Small intestine (tissue), 7 donors: ENCODE results near the gene CST1. TPM values are rescaled to one million over a fixed set of nuclear protein-coding genes. Genes with fewer than 3 reads are reported as not detected.
"Not testable (repeated sequence)": the region's sequence is repeated elsewhere in the genome, so short reads cannot be mapped to it uniquely, and the experiment has no call there.

Experiments used
- DNase-seq, 2 donors: peaks; one replicate each; pipeline versions ENCODE4 v3.0.0 to v3.0.0-alpha.2; 2013
- FAIRE-seq: peaks from 2 replicates; lab custom pipeline; 2012; peaks lifted over from hg19 to GRCh38; lab: Jason Lieb, UNC
- H3K27ac ChIP-seq, 3 donors: one replicate each; pipeline ENCODE4 v1.5.1; 2013; ENCODE audit warnings: low read length in 2 of 3, mild to moderate bottlenecking in 2 of 3, control low read depth in 1 of 3, inconsistent platforms in 1 of 3, low read depth in 1 of 3, moderate library complexity in 1 of 3
- H3K27me3 ChIP-seq, 3 donors: one replicate each; pipeline ENCODE4 v1.6.1; 2013; ENCODE audit warnings: low read length in 3 of 3, inconsistent platforms in 1 of 3; ENCODE audit not compliant: control insufficient read depth in 3 of 3, insufficient read depth in 3 of 3
- H3K36me3 ChIP-seq, 3 donors: one replicate each; pipeline ENCODE4 v1.6.1; 2013; ENCODE audit warnings: low read length in 3 of 3, inconsistent platforms in 1 of 3, low read depth in 1 of 3, mild to moderate bottlenecking in 1 of 3, moderate library complexity in 1 of 3; ENCODE audit not compliant: control insufficient read depth in 3 of 3, insufficient read depth in 2 of 3
- H3K4me1 ChIP-seq, 3 donors: one replicate each; pipeline ENCODE4 v1.6.1; 2013; ENCODE audit warnings: low read length in 2 of 3, inconsistent platforms in 1 of 3, low read depth in 1 of 3, mild to moderate bottlenecking in 1 of 3, moderate library complexity in 1 of 3; ENCODE audit not compliant: control insufficient read depth in 3 of 3, insufficient read depth in 2 of 3
- H3K4me3 ChIP-seq, 3 donors: one replicate each; pipeline ENCODE4 v1.5.1; 2013; ENCODE audit warnings: low read length in 3 of 3, control low read depth in 1 of 3, inconsistent platforms in 1 of 3, low read depth in 1 of 3, mild to moderate bottlenecking in 1 of 3, moderate library complexity in 1 of 3
- H3K9me3 ChIP-seq, 2 donors: one replicate each; pipeline ENCODE4 v1.6.1; 2013; ENCODE audit warnings: low read depth in 1 of 2, low read length in 1 of 2; ENCODE audit not compliant: control insufficient read depth in 2 of 2, insufficient read depth in 1 of 2
- WGBS, 3 donors: extraction: QIAGEN DNeasy Blood & Tissue Kit; methylation state at CpG; one replicate each; pipeline ENCODE4 v1.1.7; 2013; 5-methylcytosine and 5-hydroxymethylcytosine counted together
- polyA plus RNA-seq, 4 donors: library from polyadenylated mRNA; stranded (reverse) in 3 of 4; unstranded in 1 of 4; fragments of 200-250 nt in 3 of 4; fragments of 120-200 nt in 1 of 4; gene quantifications; one replicate each; pipeline versions ENCODE4 v1.2.1 to v1.2.3, GENCODE V29; 2013
- donor health status: healthy with polysubstance abuse.
- donor health status: control.
- donor health status: control.
- donor health status: Bipolar disorder and iron deficiency.
- donor health status: healthy.

CST1 gene
- polyA plus RNA-seq, 4 donors: not detected

DNA sequence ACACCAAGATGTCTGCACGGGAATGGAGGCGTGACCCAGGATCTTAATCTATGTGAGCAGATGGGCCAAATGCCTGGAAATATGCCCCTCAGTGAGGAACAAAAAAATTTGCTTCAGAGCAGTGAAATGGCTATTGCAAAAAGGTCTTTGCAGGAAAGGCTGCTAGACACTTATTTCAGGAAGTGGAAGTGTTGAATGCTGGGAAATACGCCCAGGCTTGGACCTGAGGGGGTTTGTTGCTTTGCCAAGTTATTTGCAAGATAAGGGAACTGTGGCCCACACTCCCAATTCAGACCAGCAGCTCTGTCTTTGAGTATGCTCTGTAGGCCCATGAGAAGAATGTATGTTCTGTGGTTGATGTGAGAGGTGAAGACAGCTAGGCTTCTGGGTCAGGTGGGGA, 15.3 kb downstream of the CST1 start:
- not testable (repeated sequence) for H3K36me3 ChIP-seq, H3K4me1 ChIP-seq, FAIRE-seq, H3K27ac ChIP-seq, H3K27me3 ChIP-seq, DNase-seq, H3K4me3 ChIP-seq, H3K9me3 ChIP-seq
- WGBS, 3 donors: 51 to 69% (median 67%) methylated on average over 3 of the region's 3 CpGs

DNA sequence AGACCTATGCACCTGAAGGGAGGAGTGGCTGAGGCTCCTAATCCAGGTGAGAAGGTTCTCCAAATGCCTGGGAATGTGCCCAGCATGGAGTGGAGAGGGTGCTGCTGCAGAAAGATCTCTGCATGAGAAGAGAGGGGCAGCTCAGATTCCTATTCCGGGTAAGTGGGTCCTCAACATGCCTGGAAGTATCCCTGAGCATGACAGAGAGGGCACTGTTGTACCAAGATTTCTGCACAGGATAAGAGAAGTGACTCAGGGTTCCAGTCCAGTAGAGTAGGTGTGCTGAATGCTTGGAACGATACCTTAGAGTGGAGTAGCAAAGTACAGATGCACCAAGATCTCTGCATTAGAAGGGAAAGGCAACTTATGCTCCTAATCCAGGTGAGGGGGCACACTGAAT, 15.8 kb downstream of the CST1 start:
- DNase-seq, H3K9me3 ChIP-seq, H3K4me3 ChIP-seq, H3K4me1 ChIP-seq, FAIRE-seq, H3K27ac ChIP-seq, H3K27me3 ChIP-seq, H3K36me3 ChIP-seq: not testable (repeated sequence)
- 66 to 90% (median 79%) methylated on average over 2 of the region's 2 CpGs for WGBS, 3 donors

DNA sequence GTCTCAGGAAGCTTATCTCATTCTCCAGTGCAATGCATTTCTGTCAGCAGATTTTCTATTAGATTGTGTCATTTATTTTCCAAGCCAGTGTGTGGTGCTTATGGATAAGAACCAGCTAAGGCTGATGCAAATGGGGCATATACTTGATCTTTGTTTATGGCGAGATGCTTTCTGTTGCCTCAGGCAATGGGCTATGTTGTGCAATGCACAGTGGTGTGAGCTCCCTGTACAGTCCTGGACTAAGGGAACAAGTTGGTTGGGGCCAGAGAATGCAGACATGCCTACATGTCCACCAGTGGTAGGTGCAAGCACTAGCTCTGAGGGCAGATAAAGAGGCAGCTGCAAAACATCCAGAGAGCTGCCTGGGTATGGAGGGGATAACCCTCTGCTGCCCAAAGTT, 16.3 kb downstream of the CST1 start:
- not testable (repeated sequence) for FAIRE-seq, H3K27ac ChIP-seq
- WGBS, 3 donors: 73 to 82% (median 80%) methylated on average over 1 of the region's 1 CpG

DNA sequence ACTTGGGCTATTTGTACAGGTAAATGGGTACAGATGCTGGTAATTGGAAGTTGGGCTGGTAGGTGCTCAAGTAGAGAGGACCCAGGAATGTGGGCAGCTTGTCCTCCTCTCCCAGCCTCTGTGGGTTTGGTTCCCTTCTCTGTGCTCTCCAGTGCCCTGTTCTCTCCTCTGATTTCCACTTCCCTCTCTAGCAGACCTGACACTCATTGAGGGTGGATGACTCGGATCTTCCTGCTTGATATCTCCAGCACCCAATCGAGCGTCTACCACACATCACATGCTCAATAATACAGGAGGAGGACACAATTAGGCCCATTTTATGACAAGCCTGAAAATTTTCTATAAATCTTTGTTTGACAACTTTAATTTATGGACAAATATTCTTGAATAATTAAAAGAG, 23.7 kb downstream of the CST1 start:
- no peaks in the 10 kb centered on the region for H3K4me1 ChIP-seq
- FAIRE-seq: no peak
- H3K4me3 ChIP-seq: no peak overlapping the region
- no peak for DNase-seq
- no peak overlapping the region for H3K27ac ChIP-seq
- H3K27me3 ChIP-seq: no peaks in the 10 kb centered on the region
- H3K36me3 ChIP-seq: no peaks in the 10 kb centered on the region
- H3K9me3 ChIP-seq: no peaks in the 10 kb centered on the region
- WGBS, 3 donors: 79 to 83% (median 81%) methylated on average over 3 of the region's 3 CpGs

More for the DNA sequence above, 16.3 kb downstream of the CST1 start:
- not testable (repeated sequence) for H3K27me3 ChIP-seq, H3K36me3 ChIP-seq, H3K4me3 ChIP-seq, H3K4me1 ChIP-seq, DNase-seq, H3K9me3 ChIP-seq

DNA sequence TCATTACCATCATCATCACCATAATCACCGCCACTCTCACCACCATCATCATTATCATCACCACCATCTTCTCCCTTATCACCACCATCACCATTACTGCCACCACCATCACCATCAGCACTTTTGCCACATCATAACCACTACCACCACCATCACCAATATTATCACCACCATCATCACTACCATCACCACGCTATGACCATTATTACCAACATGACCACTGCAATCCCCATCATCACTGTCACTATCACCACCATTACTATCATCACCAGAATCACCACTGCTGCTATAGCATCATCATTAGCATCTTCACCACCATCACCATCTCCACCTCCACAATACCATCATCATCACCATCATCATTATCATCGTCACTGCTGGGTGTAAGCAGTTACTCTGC, 25.6 kb downstream of the CST1 start:
- Histone ChIP-seq H3K27me3 (no peaks in the 10 kb centered on the region), H3K9me3 (no peaks in the 10 kb centered on the region), H3K4me3 (no peak overlapping the region), H3K36me3 (no peaks in the 10 kb centered on the region), H3K4me1 (no peaks in the 10 kb centered on the region), H3K27ac (no peak overlapping the region)
- 82 to 88% (median 83%) methylated on average over 3 of the region's 3 CpGs for WGBS, 3 donors
- DNase-seq (no peak), FAIRE-seq (no peak)

DNA sequence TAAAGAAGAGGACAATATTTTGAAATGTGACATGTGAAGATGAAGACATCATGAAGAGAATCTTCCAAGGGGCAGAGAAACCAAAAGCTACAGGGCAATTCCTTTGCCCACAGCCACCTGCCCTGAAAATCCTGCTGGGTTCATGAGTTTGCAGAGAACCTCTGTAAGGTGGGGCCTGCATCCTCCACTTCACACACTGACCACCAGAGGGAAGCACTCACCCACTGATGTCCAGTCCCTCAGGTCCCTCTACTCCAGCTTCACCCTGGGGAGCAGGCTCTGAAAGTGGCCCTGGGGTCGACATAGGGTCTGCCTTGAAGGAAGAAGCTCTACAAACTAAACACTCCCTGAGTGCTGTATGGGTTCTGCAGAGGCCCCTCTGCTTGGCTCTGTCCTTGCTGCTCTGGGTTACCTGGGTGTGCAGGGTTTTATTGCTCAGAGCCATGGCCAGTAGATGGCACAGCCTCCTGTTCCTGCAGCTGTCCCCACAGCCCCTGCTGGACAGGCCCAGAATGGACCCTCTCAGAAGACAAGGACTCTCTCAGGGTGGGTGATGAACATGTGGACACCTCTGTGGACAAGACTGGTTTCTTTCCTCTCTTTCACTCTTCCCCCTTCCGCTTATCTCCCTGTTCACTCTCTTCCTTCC, 27.0 kb downstream of the CST1 start:
- peak; percentile 2 to 9 for DNase-seq
- WGBS, 3 donors: 39 to 55% (median 46%) methylated on average over 2 of the region's 2 CpGs
- not testable (repeated sequence) for H3K36me3 ChIP-seq, H3K27ac ChIP-seq, H3K9me3 ChIP-seq, H3K27me3 ChIP-seq, FAIRE-seq, H3K4me1 ChIP-seq, H3K4me3 ChIP-seq

DNA sequence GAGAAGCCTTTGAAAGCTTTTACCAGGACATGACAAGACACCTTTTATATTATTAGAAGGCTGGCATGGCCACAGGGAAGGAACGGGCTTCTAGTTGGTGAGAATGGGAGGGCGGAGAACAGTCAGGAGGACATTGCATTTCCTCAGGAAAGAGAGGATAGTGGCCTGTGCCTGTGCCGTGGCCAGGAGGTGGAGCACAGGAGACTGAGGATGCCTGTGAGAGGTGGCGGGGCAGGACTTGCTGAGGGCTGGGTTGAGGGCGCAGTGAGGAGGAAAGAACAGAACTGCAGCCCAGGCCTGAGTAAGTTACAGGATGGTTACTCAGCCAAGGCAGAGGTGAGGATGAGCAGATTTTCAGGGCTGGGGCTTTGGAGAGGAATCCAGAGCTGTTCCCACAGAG, 27.9 kb downstream of the CST1 start:
- not testable (repeated sequence) for FAIRE-seq, H3K4me3 ChIP-seq, H3K4me1 ChIP-seq, H3K27ac ChIP-seq, DNase-seq, H3K27me3 ChIP-seq, H3K9me3 ChIP-seq, H3K36me3 ChIP-seq
- 70 to 75% (median 70%) methylated on average over 5 of the region's 5 CpGs for WGBS, 3 donors

DNA sequence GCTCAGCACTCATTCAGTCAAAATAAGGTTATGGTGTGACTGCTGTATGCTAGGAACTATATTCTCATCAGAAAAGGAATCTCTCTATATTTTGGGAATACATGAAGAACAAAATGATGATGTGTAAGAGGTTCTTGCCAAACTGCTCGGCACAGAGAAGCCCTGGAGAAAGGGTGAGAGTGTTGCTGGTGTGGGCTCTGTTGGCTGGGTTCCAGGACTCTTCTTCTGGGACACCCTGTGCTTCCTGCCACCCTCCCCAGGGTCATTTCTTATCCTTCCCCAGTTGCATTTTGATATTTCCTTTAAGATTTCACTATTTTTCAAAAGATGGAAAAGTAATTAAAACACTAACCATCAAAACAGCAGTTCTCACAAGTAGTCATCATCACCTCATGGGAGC, 28.8 kb downstream of the CST1 start:
- Histone ChIP-seq H3K4me1 (no peaks in the 10 kb centered on the region), H3K36me3 (no peaks in the 10 kb centered on the region), H3K27me3 (no peaks in the 10 kb centered on the region), H3K9me3 (no peaks in the 10 kb centered on the region), H3K27ac (no peak overlapping the region), H3K4me3 (no peak overlapping the region)
- DNase-seq (no peak), FAIRE-seq (no peak)
- 49 to 63% (median 57%) methylated on average over 1 of the region's 1 CpG for WGBS, 3 donors

DNA sequence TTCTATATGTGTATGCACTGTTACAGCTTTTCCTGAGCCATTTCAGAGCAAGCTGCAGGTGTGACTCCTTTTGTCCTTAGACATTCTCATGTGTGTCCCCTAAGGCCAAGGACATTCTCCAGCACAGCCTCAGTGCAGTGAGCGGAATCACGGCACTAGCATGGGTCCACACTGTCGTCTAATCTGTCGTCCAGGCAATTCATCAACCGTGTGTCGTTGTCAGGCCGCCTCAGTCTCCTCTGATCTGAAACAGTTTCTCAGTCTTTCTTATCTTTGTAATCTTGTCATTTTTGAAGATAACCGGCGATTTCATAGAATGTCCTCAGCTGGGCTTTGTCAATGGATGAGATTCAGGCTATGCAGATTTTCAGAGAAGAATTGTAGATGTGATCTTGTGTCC, 31.4 kb downstream of the CST1 start:
- not testable (repeated sequence) for H3K36me3 ChIP-seq, H3K4me3 ChIP-seq, FAIRE-seq, DNase-seq, H3K27me3 ChIP-seq, H3K27ac ChIP-seq, H3K9me3 ChIP-seq, H3K4me1 ChIP-seq
- WGBS, 3 donors: 54 to 58% (median 56%) methylated on average over 9 of the region's 9 CpGs
